22Rv1 (cell line): ENCODE data around the gene CEP170B.

ENCODE experiments used
- CTCF ChIP-seq: fragments of 450-650 bp; IDR thresholded peaks from 2 replicates; pipeline ENCODE4 v1.5.1; 2017; ENCODE audit warnings: mild to moderate bottlenecking
- ZFX ChIP-seq: fragments of 450-650 bp; IDR thresholded peaks from 2 replicates; pipeline ENCODE4 v1.6.1; 2017; ENCODE audit warnings: antibody characterized with exemption, borderline replicate concordance

- TF ChIP-seq CTCF (no peak), ZFX (no peak)
Observed at GRCh38 chr14:104882325-104882973, 17.4 kb downstream of the CEP170B start.
